K562 (cell line): ENCODE results near the gene SLC16A12. TPM values are rescaled to one million over a fixed set of nuclear protein-coding genes. Genes with fewer than 3 reads are reported as not detected.
"Not testable (repeated sequence)": the region's sequence is repeated elsewhere in the genome, so short reads cannot be mapped to it uniquely, and the experiment has no call there.

Experiments
- ATAC-seq: fragments of 200-7000 bp; cut with Tn5 transposase; 3 replicates; pipeline ENCODE4 v1.9.1; 2020; ENCODE audit warnings: moderate library complexity
- BruUV-seq: library from RNA; stranded (reverse); fragments of 400-500 nt; replicated peaks from 2 replicates; lab custom pipeline; 2021; lab: Mats Ljungman, UMichigan
- CTCF ChIA-PET: fragments of 300-600 bp; formaldehyde crosslinking; extraction: SDS; loops from one replicate; lab custom pipeline; 2021; ENCODE audit warnings: low intra/inter-chr PET ratio; lab: Yijun Ruan, JAX
- POLR2A ChIA-PET: fragments of 300-600, 350-650 bp; sonication (Branson Sonifier 250); formaldehyde crosslinking; extraction: SDS; loops from one replicate; lab custom pipeline; 2021; ENCODE audit warnings: antibody characterized with exemption, inconsistent platforms; lab: Yijun Ruan, JAX
- DNase-seq, 4 experiments: peaks; one replicate each; pipeline versions ENCODE4 v3.0.0 to v3.0.0-alpha.2; 2011 to 2018; ENCODE audit warnings: low spot score in 3 of 4, mixed read lengths in 3 of 4; ENCODE audit errors: extremely low read depth in 1 of 4
- FAIRE-seq: peaks from 2 replicates; lab custom pipeline; 2011; peaks lifted over from hg19 to GRCh38; lab: Jason Lieb, UNC
- H2AFZ ChIP-seq: 2 replicates; pipeline ENCODE4 v1.6.0; 2011; ENCODE audit warnings: low read depth, low read length, control low read depth, inconsistent platforms
- H3K27ac ChIP-seq: fragments of 200-600 bp; 3 replicates; pipeline ENCODE4 v1.8.0; 2011; ENCODE audit warnings: low read depth, mild to moderate bottlenecking, control low read depth, inconsistent platforms, low read length, moderate library complexity, mixed read lengths; ENCODE audit errors: extremely low read depth
- H3K27me3 ChIP-seq, 2 experiments: fragments of 300-600 bp in 1 of 2; 2 replicates in 1 of 2; 3 replicates in 1 of 2; pipeline versions ENCODE4 v1.6.0 to v1.8.0; 2011; ENCODE audit warnings: inconsistent platforms in 2 of 2, low read length in 2 of 2, mild to moderate bottlenecking in 1 of 2, mixed read lengths in 1 of 2, moderate library complexity in 1 of 2; ENCODE audit not compliant: control insufficient read depth in 2 of 2, insufficient read depth in 2 of 2
- H3K36me3 ChIP-seq: fragments of 300-600 bp; 3 replicates; pipeline ENCODE4 v1.8.0; 2011; ENCODE audit warnings: mild to moderate bottlenecking, low read length, inconsistent platforms; ENCODE audit not compliant: control insufficient read depth, insufficient read depth
- H3K4me1 ChIP-seq, 2 experiments: fragments of 200-600 bp in 1 of 2; replicated peaks in 1 of 2; 2 replicates in 1 of 2; 3 replicates in 1 of 2; pipeline versions ENCODE4 v1.5.1 to v1.8.0; 2011; ENCODE audit warnings: inconsistent platforms in 2 of 2, low read length in 2 of 2, mild to moderate bottlenecking in 1 of 2, mixed read lengths in 1 of 2, moderate library complexity in 1 of 2; ENCODE audit not compliant: control insufficient read depth in 2 of 2, insufficient read depth in 2 of 2
- H3K4me2 ChIP-seq: 2 replicates; pipeline ENCODE4 v1.6.1; 2011; ENCODE audit warnings: low read length, control low read depth, inconsistent platforms, mixed read lengths; ENCODE audit not compliant: insufficient read depth
- H3K4me3 ChIP-seq: fragments of 200-600 bp; sonication (generic), shearing (Covaris generic); 2 replicates; pipeline ENCODE4 v1.5.1; 2016; ENCODE audit warnings: control low read depth, inconsistent platforms
- H3K79me2 ChIP-seq: fragments of 200-600 bp; 3 replicates; pipeline ENCODE4 v1.8.0; 2011; ENCODE audit warnings: low read length, inconsistent platforms; ENCODE audit not compliant: control insufficient read depth, insufficient read depth
- H3K9ac ChIP-seq, 2 experiments: 2 replicates each; pipeline versions ENCODE4 v1.6.0 to v1.6.1; 2011; ENCODE audit warnings: low read depth in 2 of 2, low read length in 2 of 2, control low read depth in 1 of 2, inconsistent platforms in 1 of 2, mild to moderate bottlenecking in 1 of 2, mixed read lengths in 1 of 2; ENCODE audit not compliant: insufficient read depth in 1 of 2
- H3K9me1 ChIP-seq: one replicate; pipeline ENCODE4 v1.6.0; 2011; ENCODE audit warnings: inconsistent platforms, mild to moderate bottlenecking, low read length, moderate library complexity; ENCODE audit not compliant: control insufficient read depth, insufficient read depth
- H3K9me3 ChIP-seq: replicated peaks from 2 replicates; pipeline ENCODE4 v1.5.1; 2011; ENCODE audit warnings: low read depth, low read length, inconsistent platforms; ENCODE audit not compliant: control insufficient read depth, insufficient read depth
- H4K20me1 ChIP-seq: replicated peaks from 2 replicates; pipeline ENCODE4 v1.6.1; 2011; ENCODE audit warnings: low read length, inconsistent platforms, mixed read lengths; ENCODE audit not compliant: control insufficient read depth, insufficient read depth
- ESRRA ChIP-seq: fragments of 450-650 bp; IDR thresholded peaks from 2 replicates; pipeline ENCODE4 v1.6.1; 2014; ENCODE audit warnings: low read depth, mild to moderate bottlenecking, moderate library complexity, borderline replicate concordance
- PHF20 ChIP-seq: fragments of 450-650 bp; IDR thresholded peaks from 2 replicates; pipeline ENCODE4 v1.6.1; 2018; ENCODE audit not compliant: partially characterized antibody
- RAD21 ChIP-seq, 2 experiments: fragments of 250-450 bp in 1 of 2; fragments of 450-650 bp in 1 of 2; sonication (Bioruptor Pico) in 1 of 2; formaldehyde crosslinking in 1 of 2; IDR thresholded peaks in 1 of 2; conservative IDR thresholded peaks in 1 of 2; 2 replicates each; pipeline versions ENCODE4 v1.4.0 to v1.8.0; 2020 to 2022; ENCODE audit warnings: mild to moderate bottlenecking in 2 of 2, moderate library complexity in 1 of 2
- TSC22D4 ChIP-seq: fragments of 450-650 bp; IDR thresholded peaks from 2 replicates; pipeline ENCODE4 v1.6.1; 2016; ENCODE audit warnings: missing genetic modification characterization, missing biosample characterization, control low read depth
- ZBTB17 ChIP-seq: fragments of 450-650 bp; formaldehyde crosslinking; IDR thresholded peaks from 2 replicates; pipeline ENCODE4 v1.4.0; 2020; ENCODE audit warnings: mild to moderate bottlenecking
- WGBS: fragments of 100-300 bp; shearing (Covaris generic); methylation state at CpG from one replicate; pipeline ENCODE4 v1.1.6; 2016; ENCODE audit warnings: low coverage, mixed read lengths; ENCODE audit not compliant: insufficient coverage; ENCODE audit errors: missing lambda C conversion rate; 5-methylcytosine and 5-hydroxymethylcytosine counted together
- in situ Hi-C: fragments of 300-500 bp; cut with MboI; formaldehyde crosslinking; loops from 4 replicates; pipeline ENCODE4 v1.15.0; 2018; ENCODE audit warnings: inconsistent platforms, mixed read lengths
- intact Hi-C: fragments of 100-400 bp; cut with micrococcal nuclease; formaldehyde crosslinking; loops from 2 replicates; pipeline ENCODE4 v1.14.2; 2022
- polyA plus RNA-seq, 8 experiments: library from polyadenylated mRNA; depleted of rRNA in 4 of 8; stranded (reverse) in 5 of 8; unstranded in 3 of 8; fragments of >200 nt; fragmentation: Nextera tagmentation in 2 of 8; fragmentation: Illumina TruSeq in 1 of 8; extraction: Ambion mirVana in 2 of 8; extraction: Trizol in 1 of 8; gene quantifications; 2 replicates each; pipeline versions ENCODE4 v1.2.1 to v1.2.3, GENCODE V29; 2011 to 2014; ENCODE audit warnings: inconsistent platforms in 1 of 8, missing spikeins in 1 of 8
- total RNA-seq, 7 experiments: library from RNA; depleted of rRNA in 6 of 7; stranded (reverse); fragments of >200 nt in 6 of 7; fragmentation: Illumina TruSeq in 2 of 7; extraction: Trizol in 2 of 7; gene quantifications; 2 replicates each; pipeline versions ENCODE4 v1.2.1 to v1.2.3, GENCODE V29; 2011 to 2021; ENCODE audit warnings: low replicate concordance in 1 of 7

The SLC16A12 gene
- total and polyA plus RNA-seq, 9 of the 15 experiments (the other 6 are each of a cell fraction or from before 2014, with no cell fraction given) = not detected

DNA sequence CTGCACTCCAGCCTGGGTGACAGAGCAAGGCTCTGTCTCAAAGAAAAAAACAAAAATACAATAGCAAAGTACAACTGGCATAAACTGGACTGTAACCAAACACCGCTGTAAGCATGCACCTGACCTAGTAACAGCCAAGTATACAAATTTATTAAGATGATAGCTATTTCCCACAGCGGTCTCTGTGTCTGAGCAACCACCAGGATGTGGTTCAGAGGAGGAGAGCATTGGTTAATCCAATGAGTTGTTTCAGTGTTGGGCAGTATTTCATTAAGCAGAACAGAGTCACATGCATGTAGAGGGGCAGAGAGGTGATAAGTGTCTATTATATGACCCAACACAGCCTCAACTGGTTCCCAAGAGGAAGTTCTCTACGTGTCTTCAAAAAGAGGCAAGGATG lies 4.0 kb downstream of the SLC16A12 start:
- no peak for TF ChIP-seq PHF20
- no peak for TF ChIP-seq TSC22D4 (tag)
- no peak for TF ChIP-seq RAD21 (CRISPR knock-in tag; conservative IDR thresholded peaks at IDR 0.05 in 1 of 2, IDR thresholded peaks at IDR 0.05 in 1 of 2)
- no peak for TF ChIP-seq ZBTB17 (CRISPR knock-in tag)
- no peak for TF ChIP-seq ESRRA
- CTCF ChIA-PET = no interaction called here
- Histone ChIP-seq H3K36me3 (no peaks in the 10 kb centered on the region), H3K79me2 (no peaks in the 10 kb centered on the region), H3K4me2 (no peak overlapping the region), H3K4me1 (0 out of 5 replicates have a peak, but pooled peaks cover 0 to 4% of the 10 kb centered on the region in 2 experiments), H3K9ac (no peak overlapping the region), H3K4me3 (no peak overlapping the region), H3K9me3 (no peaks in the 10 kb centered on the region), H3K27ac (no peak overlapping the region), H3K27me3 (peaks cover 0 to 23% of the 10 kb centered on the region in 2 experiments; a peak in 3 of 5 replicates), H2AFZ (no peak overlapping the region), H4K20me1 (no peaks in the 10 kb centered on the region), H3K9me1 (no peaks in the 10 kb centered on the region)
- no peak for DNase-seq
- FAIRE-seq = no peak
- ATAC-seq = no peak
- in situ Hi-C loops = no loop called here
- BruUV-seq = no TSS peak
- intact Hi-C loops = no loop called here
- WGBS = 0% methylated on average over 3 of the region's 3 CpGs
- POLR2A ChIA-PET = no interaction called here

DNA sequence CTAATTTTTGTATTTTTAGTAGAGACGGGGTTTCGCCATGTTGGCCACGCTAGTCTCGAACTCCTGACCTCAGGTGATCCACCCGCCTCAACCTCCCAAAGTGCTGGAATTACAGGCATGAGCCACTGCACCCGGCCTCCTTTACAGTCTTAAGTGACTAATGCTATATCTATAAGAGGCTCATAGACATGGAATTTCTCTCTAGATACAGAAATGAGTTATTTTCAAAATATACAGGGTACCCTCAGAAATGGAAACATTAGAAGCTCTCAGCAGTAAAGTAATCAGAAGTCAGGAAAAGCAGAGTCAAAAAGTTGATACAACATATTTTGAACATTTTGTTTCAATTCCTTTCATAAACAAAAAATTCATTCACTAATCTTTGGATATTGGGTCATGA lies 5.7 kb downstream of the SLC16A12 start:
- H3K9ac ChIP-seq, DNase-seq, BruUV-seq, POLR2A ChIA-PET, H2AFZ ChIP-seq, ATAC-seq, in situ Hi-C loops, H3K27ac ChIP-seq, CTCF ChIA-PET, H3K9me1 ChIP-seq, H4K20me1 ChIP-seq, H3K4me2 ChIP-seq, H3K4me3 ChIP-seq, H3K79me2 ChIP-seq, intact Hi-C loops, H3K9me3 ChIP-seq, H3K4me1 ChIP-seq, H3K36me3 ChIP-seq, FAIRE-seq: not testable (repeated sequence)
- peaks cover 0 to 12% of the 10 kb centered on the region in 2 experiments; a peak in 3 of 5 replicates for H3K27me3 ChIP-seq
- 0% methylated on average over 6 of the region's 6 CpGs for WGBS
